GM18498 (cell line): ENCODE data around the gene TRAPPC11.
"Not testable (repeated sequence)": the region's sequence is repeated elsewhere in the genome, so short reads cannot be mapped to it uniquely, and the experiment has no call there.

ENCODE experiments used
- ATAC-seq: cut with Tn5 transposase; IDR thresholded peaks from one replicate; pipeline ENCODE4 v1.9.1; 2021; ENCODE audit warnings: mild to moderate bottlenecking, moderate library complexity; ENCODE audit not compliant: unreplicated experiment

The TRAPPC11 gene

DNA sequence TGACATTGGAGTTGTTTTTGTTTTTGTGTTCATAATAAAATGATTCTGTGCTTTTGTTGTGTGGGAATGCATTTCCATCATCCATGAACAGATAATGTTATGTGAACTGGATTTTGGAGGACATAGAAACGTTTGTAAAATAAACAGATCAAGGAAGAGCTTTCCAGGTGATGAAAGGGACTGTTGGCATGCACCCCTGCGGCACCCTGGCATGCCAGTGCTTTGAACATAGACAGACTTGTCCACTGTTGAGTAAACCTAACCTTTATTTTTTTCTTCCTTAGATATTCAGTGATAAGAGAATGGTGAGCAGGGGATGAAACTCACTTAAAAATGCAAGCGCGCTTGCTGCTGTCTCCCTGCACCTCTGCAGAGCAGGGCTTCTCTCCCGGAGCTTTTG is 59.8 kb downstream of the TRAPPC11 start:
- ATAC-seq: no peak

DNA sequence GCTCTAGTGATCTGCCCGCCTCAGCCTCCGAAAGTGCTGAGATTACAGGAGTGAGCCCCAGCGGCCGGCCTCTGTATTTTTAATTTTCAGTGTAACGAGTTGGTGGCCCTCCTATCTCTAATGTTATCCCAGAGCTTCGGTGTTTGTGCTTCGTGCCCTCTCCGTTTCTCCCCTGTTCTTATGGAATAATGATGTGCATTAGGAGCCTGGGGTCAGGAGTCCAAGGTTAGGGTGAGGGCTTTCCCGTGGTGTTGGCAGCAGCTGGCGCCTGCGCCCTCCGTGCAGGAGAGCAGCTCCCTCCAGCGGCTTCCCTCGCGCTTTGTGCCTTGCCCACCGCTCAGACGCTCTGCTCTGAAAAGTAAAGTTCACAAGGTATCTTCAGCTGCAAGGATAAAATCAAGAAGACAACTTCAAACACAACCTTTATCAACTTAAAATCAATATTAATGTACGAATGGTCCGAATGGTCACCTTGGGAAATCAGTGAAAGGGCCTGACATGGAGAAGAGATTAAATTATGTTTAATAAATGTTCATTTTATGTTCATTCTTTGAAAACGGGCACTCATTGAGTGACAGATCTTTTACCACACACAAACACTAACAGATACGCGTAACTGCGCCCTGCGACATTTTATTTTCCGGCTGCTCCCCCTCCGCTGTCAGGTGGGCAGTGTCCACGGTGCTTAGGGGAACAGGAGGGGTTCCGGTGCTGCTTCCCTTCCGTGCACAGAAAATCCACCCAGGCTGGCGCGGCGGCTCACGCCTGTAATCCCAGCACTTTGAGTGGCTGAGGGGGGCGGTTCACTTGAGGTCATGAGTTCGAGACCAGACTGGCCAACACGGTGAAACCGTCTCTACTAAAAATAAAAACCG is 62.4 kb downstream of the TRAPPC11 start:
- peak; percentile 40 for ATAC-seq

DNA sequence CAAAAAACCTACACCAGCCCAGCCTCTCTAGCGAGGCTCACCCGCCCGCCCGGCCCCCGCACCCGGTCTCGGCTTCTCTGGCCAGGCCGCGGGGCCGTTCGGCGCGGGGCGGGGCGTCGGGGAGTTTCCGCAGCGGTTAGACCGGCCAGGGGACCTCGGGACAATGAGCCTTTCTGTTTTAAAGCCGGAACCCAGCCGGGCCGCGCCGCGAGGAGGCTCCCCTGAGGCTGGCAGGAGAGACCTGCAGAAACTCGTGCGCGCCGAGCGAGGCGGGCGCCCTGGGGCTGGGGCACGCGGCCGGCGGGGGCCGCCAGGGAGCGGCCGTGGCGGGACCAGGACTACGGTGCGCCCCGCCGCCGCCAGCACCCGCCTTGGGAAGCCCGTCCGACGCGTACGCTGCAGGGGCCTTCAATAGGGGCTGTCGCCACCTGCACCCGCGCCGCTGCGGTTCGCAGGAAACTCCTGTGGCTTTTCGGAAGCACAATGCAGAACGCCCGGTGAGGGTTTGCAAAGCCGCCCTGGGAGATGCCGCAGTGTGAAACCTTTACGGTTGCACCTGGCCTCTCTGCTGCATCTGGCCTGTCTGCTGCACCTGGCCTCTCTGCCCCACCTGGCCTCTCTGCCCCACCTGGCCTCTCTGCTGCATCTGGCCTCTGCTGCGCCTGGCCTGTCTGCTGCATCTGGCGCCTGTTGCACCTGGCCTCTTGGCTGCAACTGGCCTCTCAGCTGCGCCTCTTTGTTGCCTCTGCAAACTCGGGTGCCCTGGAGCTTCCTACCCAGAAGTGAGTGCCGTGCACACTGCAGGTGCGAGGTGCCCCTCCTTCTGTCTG is 63.9 kb downstream of the TRAPPC11 start:
- ATAC-seq: peak; percentile 76

DNA sequence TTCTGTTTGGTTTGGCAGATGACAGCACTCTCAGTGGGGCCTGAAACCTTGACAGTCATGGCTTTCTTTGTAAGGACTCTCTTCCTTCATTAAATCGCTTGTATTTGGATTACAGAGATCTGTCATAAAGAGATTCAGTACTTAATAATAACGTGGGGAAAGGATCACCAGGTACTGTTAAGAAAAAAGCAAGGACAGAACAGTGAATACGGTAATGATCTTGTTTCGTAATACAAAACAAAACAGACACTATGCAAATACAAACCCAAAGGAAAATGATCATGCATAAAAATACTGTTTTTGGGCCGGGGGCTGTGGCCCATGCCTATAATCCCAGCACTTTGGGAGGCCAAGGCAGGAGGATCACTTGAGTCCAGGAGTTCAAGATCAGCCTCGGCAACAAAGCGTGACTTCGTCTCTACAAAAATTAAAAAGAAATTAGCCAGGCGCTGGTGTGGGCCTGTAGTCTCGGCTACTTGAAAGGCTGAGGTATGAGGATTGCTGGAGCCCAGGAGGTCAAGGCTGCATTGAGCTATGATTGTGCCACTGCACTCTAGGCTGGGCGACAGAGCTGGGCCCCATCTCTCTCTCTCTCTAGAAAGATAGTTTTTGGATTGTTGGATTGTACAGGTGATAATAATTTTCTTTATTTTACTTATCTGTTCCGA is 64.6 kb downstream of the TRAPPC11 start:
- no peak for ATAC-seq

DNA sequence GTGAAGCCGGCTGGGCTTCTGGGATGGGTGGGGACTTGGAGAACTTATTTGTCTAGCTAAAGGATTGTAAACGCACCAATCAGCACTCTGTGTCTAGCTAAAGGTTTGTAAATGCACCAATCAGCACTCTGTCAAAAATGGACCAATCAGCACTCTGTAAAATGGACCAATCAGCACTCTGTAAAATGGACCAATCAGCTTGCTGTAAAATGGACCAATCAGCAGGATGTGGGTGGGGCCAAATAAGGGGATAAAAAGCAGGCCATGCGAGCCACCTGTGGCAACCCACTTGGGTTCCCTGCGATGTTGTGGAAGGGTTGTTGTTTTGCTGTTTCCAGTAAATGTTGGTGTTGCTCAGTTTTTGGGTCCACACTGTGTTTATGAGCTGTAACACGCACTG is 66.5 kb downstream of the TRAPPC11 start:
- ATAC-seq: not testable (repeated sequence)

DNA sequence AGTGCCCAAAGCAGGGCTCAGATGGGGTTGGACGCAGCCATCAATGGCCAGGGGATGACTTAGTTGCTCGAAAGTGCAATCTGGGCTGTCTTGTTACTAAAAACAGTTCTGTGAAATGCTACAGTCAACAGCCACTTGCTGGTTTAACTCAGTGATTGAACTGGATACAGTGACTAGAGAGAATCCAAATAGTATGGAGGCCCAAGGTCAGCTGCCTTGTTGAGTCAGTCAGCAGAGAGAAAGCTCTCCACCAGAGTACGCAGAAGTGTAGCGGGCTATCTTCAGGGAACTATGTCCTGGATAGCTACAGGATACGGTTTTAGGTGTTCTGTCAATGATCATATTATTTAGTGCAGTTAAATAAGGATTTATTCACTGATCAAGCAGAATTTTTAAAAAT is 68.4 kb downstream of the TRAPPC11 start:
- ATAC-seq: no peak

DNA sequence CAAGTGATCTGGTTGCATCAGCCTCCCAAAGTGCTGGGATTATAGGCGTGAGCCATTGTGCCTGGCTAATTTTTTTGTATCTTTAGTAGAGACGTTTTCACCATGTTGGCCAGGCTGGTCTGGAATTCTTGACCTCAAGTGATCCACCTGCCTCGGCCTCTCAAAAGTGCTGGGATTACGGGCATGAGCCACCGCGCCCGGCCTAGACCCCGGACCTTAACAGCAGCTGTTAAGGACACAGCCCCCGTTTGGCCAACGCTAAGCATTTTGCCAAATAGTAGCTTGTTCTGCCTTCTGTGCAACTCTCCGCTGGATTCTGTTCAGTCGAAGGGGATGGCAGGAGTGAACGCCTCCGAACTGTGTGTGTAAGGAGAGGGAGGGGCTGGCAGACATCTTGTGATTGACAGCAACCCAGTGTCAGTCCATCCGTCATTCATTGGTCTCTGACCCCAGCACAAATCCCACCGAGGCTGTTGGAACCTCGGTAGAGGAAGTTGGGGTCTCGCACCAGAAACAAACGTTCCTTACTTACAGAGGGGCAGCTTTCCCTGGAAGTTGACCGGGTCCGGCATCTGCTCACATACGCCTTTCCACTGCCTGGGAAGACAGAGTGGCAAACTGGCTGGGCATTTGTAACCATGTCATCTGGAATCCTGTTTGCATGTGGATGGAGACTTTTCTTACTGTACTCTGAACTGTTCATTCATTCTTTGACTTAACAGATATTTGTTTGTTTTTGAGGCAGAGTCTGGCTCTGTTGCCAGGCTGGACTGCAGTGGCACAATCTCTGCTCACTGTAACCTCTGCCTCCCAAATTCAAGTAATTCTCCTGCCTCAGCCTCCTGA is 69.4 kb downstream of the TRAPPC11 start:
- ATAC-seq: no peak

DNA sequence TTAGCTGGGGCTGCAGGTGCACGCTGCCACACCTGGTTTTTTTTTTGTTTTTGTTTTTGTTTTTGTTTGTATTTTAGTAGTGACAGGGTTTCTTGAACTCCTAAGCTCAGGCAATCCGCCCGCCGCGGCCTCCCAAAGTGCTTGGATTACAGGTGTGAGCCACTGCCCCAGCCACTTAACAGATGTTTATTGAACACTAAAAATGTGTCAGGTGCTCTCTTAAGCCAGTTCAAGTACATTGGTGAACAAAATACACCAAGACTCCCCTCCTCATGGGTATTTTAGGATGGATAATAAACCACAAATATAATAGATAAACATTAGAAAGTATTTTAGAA is 69.9 kb downstream of the TRAPPC11 start:
- no peak for ATAC-seq

DNA sequence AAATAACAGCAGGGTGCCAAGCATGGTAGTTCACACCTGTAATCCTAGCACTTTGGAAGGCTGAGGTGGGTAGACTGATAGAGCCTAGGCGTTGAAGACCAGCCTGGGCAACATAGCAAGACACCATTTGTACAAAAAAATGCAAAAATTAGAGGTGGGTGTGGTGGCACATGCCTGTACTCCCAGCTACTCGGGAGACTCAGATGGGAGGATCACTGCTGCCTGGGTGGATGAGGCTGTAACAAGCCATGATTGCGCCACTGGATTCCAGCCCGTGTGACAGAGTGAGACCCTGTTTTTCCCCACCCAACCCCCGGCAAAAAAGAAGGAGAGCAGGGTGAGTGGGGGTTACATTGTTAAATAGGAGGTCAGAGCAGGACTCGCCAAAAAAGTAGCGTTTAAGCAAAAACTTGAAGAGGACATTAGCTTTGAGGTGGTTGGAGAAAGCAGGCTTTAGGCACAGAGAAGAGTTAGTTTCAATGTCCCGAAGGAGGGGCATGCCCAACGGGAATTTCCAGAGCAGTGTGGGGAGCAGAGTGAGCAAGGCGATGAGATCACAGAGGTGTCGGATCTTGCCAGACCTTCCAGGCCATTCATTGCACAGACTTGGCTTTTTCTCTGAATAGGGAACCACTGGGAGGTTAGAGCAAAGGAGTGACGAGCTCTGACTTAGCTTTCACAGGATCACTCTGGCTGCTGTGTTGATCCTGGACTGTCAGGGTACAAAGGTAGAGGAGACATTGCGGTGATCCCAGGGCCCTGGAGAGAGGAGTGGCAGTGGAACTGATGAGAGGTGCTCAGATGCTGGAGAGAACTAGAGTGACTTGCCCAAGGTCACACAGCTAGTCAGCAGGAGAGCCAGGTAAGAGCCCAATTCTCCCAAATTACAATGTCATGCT is 70.6 kb downstream of the TRAPPC11 start:
- no peak for ATAC-seq

DNA sequence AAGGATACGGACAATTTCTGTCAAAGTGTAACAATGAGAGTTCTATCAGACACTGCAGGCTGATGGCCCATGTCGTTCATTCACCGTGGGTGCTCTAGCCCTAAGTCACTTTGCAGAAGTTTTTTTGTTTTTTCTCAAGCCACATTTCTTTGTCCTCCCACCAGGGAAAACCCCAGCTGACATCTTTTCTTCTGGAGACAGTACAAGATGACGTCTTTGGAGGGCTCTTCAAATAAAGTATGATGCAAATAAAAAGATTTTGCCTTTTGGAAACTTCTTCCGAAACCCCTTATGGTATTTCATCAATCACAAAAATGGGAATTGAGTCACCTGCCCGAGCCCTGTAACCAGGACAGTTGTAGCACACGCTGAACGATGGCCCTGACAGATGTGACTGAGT is 73.2 kb downstream of the TRAPPC11 start:
- no peak for ATAC-seq

DNA sequence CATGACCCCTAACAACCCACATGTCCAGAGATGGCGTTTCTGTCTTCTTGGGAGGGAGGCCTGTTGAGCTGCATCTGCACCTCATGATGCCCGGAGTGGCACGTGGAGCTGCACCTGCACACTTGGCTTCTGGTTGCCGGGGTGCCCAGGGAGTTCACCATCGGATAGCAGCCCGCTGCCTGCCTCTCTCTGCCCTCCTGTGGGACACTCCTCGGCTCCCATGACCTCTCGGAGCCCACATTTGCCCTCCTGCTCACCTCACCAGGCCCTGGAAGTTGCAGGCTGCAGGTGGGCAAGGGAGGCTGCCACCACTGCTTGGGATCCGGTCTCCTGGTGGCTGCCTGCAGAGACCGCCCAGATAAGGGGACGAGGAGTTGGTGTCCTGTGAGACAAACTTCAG is 74.1 kb downstream of the TRAPPC11 start:
- ATAC-seq: no peak

DNA sequence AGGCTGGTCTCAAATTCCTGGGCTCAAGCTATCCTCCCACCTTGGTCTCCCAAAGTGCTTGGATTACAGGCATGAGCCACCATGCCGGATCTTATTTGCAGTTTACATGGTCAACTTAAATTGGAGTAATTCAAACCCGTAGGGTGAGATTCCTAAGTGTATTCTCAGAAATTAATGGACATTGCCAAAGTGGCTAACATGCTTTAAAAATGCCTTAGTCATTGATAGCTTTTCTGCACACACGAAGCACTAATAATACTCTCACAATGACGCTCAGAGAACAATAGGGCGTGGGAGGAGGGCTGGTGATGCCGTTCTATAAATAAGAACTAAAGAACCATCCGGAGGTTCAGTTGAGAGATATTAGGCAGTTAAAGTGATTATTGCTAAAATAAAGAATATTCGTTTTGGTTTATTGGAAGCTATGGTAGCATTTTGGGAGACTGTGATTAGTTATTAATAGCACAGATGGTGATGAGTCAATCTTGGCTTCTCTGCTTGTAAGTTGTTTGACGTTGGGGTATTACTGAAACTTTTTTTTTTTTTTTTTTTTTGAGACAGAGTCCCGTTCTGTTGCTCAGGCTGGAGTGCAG is 79.1 kb downstream of the TRAPPC11 start:
- no peak for ATAC-seq

DNA sequence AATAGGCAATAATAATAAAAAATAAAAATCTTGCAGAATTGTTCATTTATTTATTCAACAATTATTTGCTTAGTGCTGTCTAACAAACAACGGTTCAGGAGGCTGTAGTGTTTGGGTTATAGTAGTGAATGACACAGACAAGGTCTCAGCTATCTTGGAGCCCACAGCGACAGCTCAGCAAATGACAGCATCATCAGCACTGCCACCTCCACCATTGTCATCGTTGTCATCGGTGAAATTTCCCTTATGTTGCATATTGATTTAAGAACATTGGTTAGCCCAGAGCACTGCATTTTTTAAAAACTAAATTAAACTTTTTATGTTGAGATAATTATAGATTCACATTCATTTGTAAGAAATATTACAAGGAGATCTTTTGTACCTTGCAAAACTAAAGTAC is 79.9 kb downstream of the TRAPPC11 start:
- ATAC-seq: no peak

DNA sequence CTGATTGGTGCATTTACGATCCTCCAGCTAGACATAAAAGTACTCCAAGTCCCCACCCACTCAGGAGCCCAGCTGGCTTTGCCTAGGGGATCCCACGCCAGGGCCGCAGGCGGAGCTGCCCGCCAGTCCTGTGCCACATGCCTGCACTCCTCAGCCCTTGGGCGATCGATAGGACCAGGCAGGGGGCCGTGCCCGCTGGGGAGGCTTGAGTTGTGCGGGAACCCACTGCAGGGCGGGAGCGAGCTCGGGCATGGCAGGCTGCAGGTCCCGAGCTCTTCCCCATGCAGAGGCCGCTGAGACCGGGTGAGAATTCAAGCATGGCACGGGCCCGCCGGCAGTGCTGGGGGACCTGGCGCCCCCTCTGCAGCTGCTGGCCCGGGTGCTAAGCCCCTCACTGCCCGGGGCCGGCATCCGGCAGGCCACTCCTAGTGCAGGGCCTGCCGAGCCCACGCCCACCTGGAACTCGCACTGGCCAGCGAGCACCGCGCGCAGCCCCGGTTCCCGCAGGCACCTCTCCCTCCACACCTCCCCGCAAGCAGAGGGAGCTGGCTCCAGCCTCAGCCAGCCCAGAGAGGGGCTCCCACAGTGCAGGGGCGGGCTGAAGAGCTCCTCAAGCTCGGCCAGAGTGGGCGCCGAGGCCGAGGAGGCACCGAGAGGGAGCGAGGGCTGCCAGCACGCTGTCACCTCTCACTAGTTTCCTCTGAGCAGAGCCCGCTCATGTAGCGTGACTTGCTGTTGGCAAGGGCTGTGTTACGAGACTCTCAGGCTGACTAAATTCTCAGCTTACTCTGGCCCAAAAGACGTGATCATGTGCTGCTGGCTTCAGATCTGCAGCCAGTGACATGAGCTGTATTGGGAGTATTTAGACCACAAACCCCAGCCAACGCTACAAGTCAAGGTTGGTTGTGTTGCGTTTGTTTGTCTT is 87.5 kb downstream of the TRAPPC11 start:
- no peak for ATAC-seq

DNA sequence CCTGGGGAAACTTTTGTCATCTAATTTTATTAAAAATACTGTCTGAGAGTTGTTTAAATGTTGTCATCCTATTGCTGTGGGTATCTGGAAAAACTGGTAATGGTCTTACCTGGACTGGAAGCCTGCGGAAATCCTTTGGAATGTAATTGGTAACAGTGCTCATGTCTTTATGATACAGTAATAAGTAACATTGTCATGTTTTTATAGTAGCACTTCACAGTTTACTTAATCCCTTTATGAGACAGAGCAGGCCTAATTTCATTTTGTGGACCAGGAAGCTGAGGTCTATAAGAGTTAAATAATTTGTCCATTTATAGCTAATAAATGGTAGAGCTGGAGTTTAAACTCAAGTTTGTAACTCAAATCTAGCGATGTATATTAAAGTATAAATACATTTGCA is 88.3 kb downstream of the TRAPPC11 start:
- no peak for ATAC-seq

DNA sequence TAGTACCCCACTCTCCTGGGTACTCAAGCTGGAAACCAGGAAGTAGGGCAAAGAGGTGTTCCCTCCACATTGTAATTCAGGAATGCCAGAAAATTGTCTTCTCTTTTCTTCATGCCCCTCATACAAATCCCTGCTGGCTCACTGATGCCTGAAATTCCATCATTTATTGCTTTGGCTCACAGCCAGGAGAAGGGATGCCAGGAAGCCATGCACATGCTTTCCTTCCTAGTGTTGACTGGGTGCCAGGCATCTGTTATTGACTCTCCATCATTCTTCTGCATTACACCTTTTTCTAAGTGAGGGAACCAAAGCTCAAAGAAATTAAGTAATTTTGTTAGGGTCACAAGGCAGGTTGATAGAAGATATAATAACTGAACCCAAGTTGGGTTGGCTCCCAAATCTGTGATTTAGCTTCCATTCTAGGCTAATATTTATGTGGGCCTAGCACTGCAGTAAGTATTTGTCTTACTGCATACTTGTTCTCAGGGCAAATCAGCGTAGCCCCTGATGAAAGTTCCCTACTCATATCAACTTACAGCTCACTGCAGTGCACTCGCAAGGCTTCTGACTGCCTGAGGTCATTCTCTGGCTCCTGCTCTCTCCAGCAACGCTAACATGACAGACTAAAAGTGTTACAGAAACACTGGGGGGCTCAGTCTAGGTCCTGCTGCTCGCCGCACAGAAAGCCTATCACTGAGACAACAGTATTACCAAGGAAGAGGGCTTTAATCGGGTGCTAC is 89.0 kb downstream of the TRAPPC11 start:
- no peak for ATAC-seq

DNA sequence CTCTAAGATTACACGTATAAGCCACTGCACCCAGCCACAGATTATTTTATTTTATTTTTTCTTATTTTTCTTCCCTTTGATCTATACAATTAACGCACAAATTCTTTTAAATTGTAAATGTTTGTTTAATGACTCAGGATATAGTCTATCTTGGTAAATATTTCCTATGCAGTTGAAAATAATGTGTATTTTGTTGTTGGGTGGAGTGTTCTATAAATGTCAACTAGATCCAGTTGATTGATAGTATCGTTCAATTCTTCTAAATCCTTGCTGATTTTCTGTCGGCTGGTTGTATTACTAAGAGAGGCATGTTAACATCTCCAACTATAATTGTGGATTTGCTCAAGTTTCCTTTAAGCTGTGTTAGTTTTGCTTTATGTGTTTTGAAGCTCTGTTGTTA is 92.0 kb downstream of the TRAPPC11 start:
- no peak for ATAC-seq

DNA sequence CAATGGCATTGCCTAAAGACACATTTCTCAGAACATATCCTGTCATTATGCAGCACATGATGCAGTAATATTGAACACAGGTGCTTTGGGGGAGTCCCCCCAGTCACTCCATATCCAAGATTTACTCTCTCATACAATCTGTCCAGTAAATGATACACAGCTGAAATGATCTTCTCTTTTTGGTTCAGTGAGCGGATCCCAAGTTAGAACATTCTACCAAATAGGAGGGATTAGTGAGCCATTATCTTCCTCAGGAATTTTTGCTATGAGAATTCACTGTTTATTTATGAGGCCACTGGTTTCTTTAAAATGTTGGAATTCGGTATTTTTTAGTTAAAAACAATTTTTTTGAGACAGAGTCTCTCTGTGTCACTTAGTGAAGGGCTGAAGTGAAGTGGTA is 96.5 kb downstream of the TRAPPC11 start:
- ATAC-seq: no peak
